ENCODE results near the gene CDK19. TPM values are rescaled to one million over a fixed set of nuclear protein-coding genes. Genes with fewer than 3 reads are reported as not detected.

Gene CDK19
- total and polyA plus RNA-seq, 2 of the 13 experiments (the other 11 are each of a cell fraction or from before 2014, with no cell fraction given), result 13.4 to 27.0 TPM

- in situ Hi-C loops (cut with HindIII; ENCODE audit: extremely low pct_ligation_motif_present, low pct_unique_long_range_greater_than_20kb), result no loop called here
- H4K20me1 ChIP-seq (ENCODE audit: insufficient read depth, low read length), result no peaks in the 10 kb centered on the region
- ATAC-seq, result no peak
Measured at GRCh38 chr6:110712238-110712637, 103.0 kb downstream of the CDK19 start.

GRCh38 chr6:110710115-110710514 lies 105.2 kb downstream of the CDK19 start:
- H3K9me3 ChIP-seq (ENCODE audit: low read length), result no peaks in the 10 kb centered on the region
- no peak for ATAC-seq
- H2AFZ ChIP-seq (ENCODE audit: low read length), result no peak overlapping the region
- peaks cover 2 to 11% of the 10 kb centered on the region in 2 experiments; a peak in 2 of 5 replicates for H3K36me3 ChIP-seq (replicated peaks in 1 of 2; ENCODE audit: control insufficient read depth in 1 of 2, insufficient read depth in 2 of 2, low read length in 2 of 2)
- peaks cover 10% of the 10 kb centered on the region for H3K4me1 ChIP-seq (ENCODE audit: insufficient read depth, low read length)
- no peak overlapping the region for H3K27ac ChIP-seq (ENCODE audit: extremely low read length, insufficient read depth, low read length)
- CTCF ChIA-PET (ENCODE audit: low intra/inter-chr PET ratio, low total read pairs), result no interaction called here
- POLR2A ChIA-PET, result interaction anchor here (1.0 kb wide), 1 partner anchor 164 kb away, joined by 4 read pairs; the partner anchor contains the start of gene AMD1
- no peak overlapping the region for H3K4me2 ChIP-seq (ENCODE audit: low read depth, low read length)
- FAIRE-seq, result no peak
- no peak overlapping the region for H3K9ac ChIP-seq (ENCODE audit: insufficient read depth, low read depth, low read length)
- in situ Hi-C loops (cut with HindIII; ENCODE audit: extremely low pct_ligation_motif_present, low pct_unique_long_range_greater_than_20kb) (no loop called here), intact Hi-C loops (cut with micrococcal nuclease; ENCODE audit: unreplicated experiment) (no loop called here)
- no peaks in the 10 kb centered on the region; a peak in 1 of 5 replicates for H3K27me3 ChIP-seq (ENCODE audit: control insufficient read depth in 1 of 2, insufficient read depth in 2 of 2, low read length in 2 of 2)
- 96% methylated on average over 3 of the region's 3 CpGs for WGBS (ENCODE audit: low lambda C conversion rate)
- DNase-seq (ENCODE audit: low spot score), result no peak
- no peaks in the 10 kb centered on the region for H4K20me1 ChIP-seq (ENCODE audit: insufficient read depth, low read length)
- H3K4me3 ChIP-seq (replicated peaks in 1 of 3; ENCODE audit: insufficient read depth in 1 of 3, low read depth in 2 of 3, low read length in 3 of 3), result no peak overlapping the region
- peaks cover 12% of the 10 kb centered on the region for H3K79me2 ChIP-seq (ENCODE audit: insufficient read depth, low read length)
- no TSS peak for BruUV-seq (replicated peaks)
- TF ChIP-seq THAP8 (CRISPR knock-in tag; IDR thresholded peaks at IDR 0.05; ENCODE audit: borderline replicate concordance) (no peak), NR3C1 (CRISPR knock-in tag; IDR thresholded peaks at IDR 0.05) (no peak), ARID4A (CRISPR knock-in tag; IDR thresholded peaks at IDR 0.05; ENCODE audit: borderline replicate concordance) (no peak), CREBL2 (CRISPR knock-in tag; IDR thresholded peaks at IDR 0.05; ENCODE audit: borderline replicate concordance) (no peak), SIX1 (CRISPR knock-in tag; IDR thresholded peaks at IDR 0.05; ENCODE audit: borderline replicate concordance) (no peak), ZFP36 (IDR thresholded peaks at IDR 0.05; ENCODE audit: borderline replicate concordance, low read depth, low read length, partially characterized antibody) (no peak), ZNF576 (CRISPR knock-in tag; IDR thresholded peaks at IDR 0.05) (no peak), E2F1 (CRISPR knock-in tag; IDR thresholded peaks at IDR 0.05) (no peak), ZBTB3 (CRISPR knock-in tag; IDR thresholded peaks at IDR 0.05; ENCODE audit: borderline replicate concordance, low read depth) (no peak)

More at GRCh38 chr6:110712238-110712637, 103.0 kb downstream of the CDK19 start:
- POLR2A ChIA-PET, result no interaction called here
- no peak overlapping the region for H3K27ac ChIP-seq (ENCODE audit: extremely low read length, insufficient read depth, low read length)
- BruUV-seq (replicated peaks), result no TSS peak
- H3K4me2 ChIP-seq (ENCODE audit: low read depth, low read length), result no peak overlapping the region
- TF ChIP-seq ZKSCAN1 (IDR thresholded peaks at IDR 0.05; ENCODE audit: low read length) (no peak), MAFK (conservative IDR thresholded peaks at IDR 0.05 in 1 of 2, IDR thresholded peaks at IDR 0.05 in 1 of 2; ENCODE audit: low read length in 2 of 2) (peak; percentile 2 to 61; a peak in 2 of 4 replicates), ZNF350 (CRISPR knock-in tag; IDR thresholded peaks at IDR 0.05; ENCODE audit: borderline replicate concordance, low read depth) (no peak), SMYD3 (CRISPR knock-in tag; IDR thresholded peaks at IDR 0.05) (no peak)
- no peak overlapping the region for H3K4me3 ChIP-seq (replicated peaks in 1 of 3; ENCODE audit: insufficient read depth in 1 of 3, low read depth in 2 of 3, low read length in 3 of 3)
- H3K27me3 ChIP-seq (ENCODE audit: control insufficient read depth in 1 of 2, insufficient read depth in 2 of 2, low read length in 2 of 2), result no peaks in the 10 kb centered on the region; a peak in 1 of 5 replicates
- DNase-seq (ENCODE audit: low spot score) (no peak), FAIRE-seq (no peak)
- 98% methylated on average over 3 of the region's 3 CpGs for WGBS (ENCODE audit: low lambda C conversion rate)
- H3K9me3 ChIP-seq (ENCODE audit: low read length), result no peaks in the 10 kb centered on the region
- peaks cover 4% of the 10 kb centered on the region for H3K4me1 ChIP-seq (ENCODE audit: insufficient read depth, low read length)
- intact Hi-C loops (cut with micrococcal nuclease; ENCODE audit: unreplicated experiment), result no loop called here
- H3K79me2 ChIP-seq (ENCODE audit: insufficient read depth, low read length), result peaks cover 9% of the 10 kb centered on the region
- H3K36me3 ChIP-seq (replicated peaks in 1 of 2; ENCODE audit: control insufficient read depth in 1 of 2, insufficient read depth in 2 of 2, low read length in 2 of 2), result peaks cover 2 to 11% of the 10 kb centered on the region in 2 experiments; a peak in 2 of 5 replicates
- no peak overlapping the region for H3K9ac ChIP-seq (ENCODE audit: insufficient read depth, low read depth, low read length)
- CTCF ChIA-PET (ENCODE audit: low intra/inter-chr PET ratio, low total read pairs), result no interaction called here
- H2AFZ ChIP-seq (ENCODE audit: low read length), result no peak overlapping the region

All from HepG2 (cell line).